Upper lobe of right lung (tissue), 1 donor: ENCODE measurements around the gene AFF4. TPM values are rescaled to one million over a fixed set of nuclear protein-coding genes. Genes with fewer than 3 reads are reported as not detected.
A peak's percentile ranks its signal among the peaks of the same experiment; 100 is the strongest.
"Not testable (repeated sequence)": the region's sequence is repeated elsewhere in the genome, so short reads cannot be mapped to it uniquely, and the experiment has no call there.

Experiments used
- ATAC-seq: fragments of 200-7000 bp; cut with Tn5 transposase; one replicate; pipeline ENCODE4 v1.9.1; 2020; ENCODE audit warnings: mild to moderate bottlenecking, moderate library complexity
- DNase-seq: peaks from one replicate; pipeline ENCODE4 v3.0.0-alpha.2; 2020
- H3K27ac ChIP-seq: fragments of 200-600 bp; one replicate; pipeline ENCODE4 v1.8.0; 2022
- H3K27me3 ChIP-seq: fragments of 200-600 bp; one replicate; pipeline ENCODE4 v1.8.0; 2022; ENCODE audit warnings: mild to moderate bottlenecking
- H3K36me3 ChIP-seq: fragments of 200-600 bp; one replicate; pipeline ENCODE4 v1.8.0; 2022
- H3K4me1 ChIP-seq: fragments of 200-600 bp; one replicate; pipeline ENCODE4 v1.8.0; 2022
- H3K4me3 ChIP-seq: fragments of 200-600 bp; one replicate; pipeline ENCODE4 v1.8.0; 2022; ENCODE audit warnings: mild to moderate bottlenecking
- H3K9me3 ChIP-seq: fragments of 200-600 bp; one replicate; pipeline ENCODE4 v1.8.0; 2022
- CTCF ChIP-seq: fragments of 200-600 bp; IDR thresholded peaks from one replicate; pipeline ENCODE4 v1.8.0; 2022; ENCODE audit warnings: antibody characterized with exemption
- intact Hi-C: fragments of 100-400 bp; cut with DNase I; formaldehyde crosslinking; loops from one replicate; pipeline ENCODE4 v1.11.0; 2022
- total RNA-seq: library from RNA; stranded (reverse); fragmentation: NEBNext Ultra II Directional; extraction: Animal tissue kit (Norgen Biotek cat#: 25700); gene quantifications from one replicate; pipeline ENCODE4 v1.2.1, GENCODE V29; 2021
- donor health status: DM: no; HTN: yes; CAD: no; lungs with severe emphysema.

AFF4 gene
- total RNA-seq, 1 donor from 2014 or later, result 76.9 TPM

- Histone ChIP-seq H3K9me3 (no peaks in the 10 kb centered on the region), H3K4me1 (no peaks in the 10 kb centered on the region), H3K27me3 (no peaks in the 10 kb centered on the region), H3K4me3 (no peak overlapping the region), H3K27ac (no peak overlapping the region), H3K36me3 (no peaks in the 10 kb centered on the region)
- intact Hi-C loops, result no loop called here
- no peak for DNase-seq
- no peak for ATAC-seq
- TF ChIP-seq CTCF, result no peak
Measured at GRCh38 chr5:132976852-132977251, 13.4 kb upstream of the AFF4 start.

DNA sequence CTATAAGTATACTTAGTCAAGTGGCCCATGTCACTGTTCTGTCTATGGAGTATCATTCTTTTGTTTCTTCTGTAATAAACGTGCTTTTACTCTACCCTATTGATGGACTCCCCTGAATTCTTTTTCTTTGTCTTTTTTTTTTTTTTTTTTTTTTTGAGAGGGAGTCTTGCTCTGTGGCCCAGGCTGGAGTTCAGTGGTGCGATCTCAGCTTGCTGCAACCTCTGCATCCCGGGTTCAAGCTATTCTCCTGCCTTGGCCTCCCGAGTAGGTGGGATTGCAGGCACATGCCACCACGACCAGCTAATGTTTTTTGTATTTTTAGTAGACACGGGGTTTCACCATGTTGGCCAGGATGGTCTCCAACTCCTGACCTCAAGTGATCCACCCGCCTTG is 9.0 kb upstream of the AFF4 start:
- H3K36me3 ChIP-seq, H3K4me1 ChIP-seq, intact Hi-C loops, H3K4me3 ChIP-seq, H3K27me3 ChIP-seq, H3K9me3 ChIP-seq, ATAC-seq, H3K27ac ChIP-seq, DNase-seq: not testable (repeated sequence)

DNA sequence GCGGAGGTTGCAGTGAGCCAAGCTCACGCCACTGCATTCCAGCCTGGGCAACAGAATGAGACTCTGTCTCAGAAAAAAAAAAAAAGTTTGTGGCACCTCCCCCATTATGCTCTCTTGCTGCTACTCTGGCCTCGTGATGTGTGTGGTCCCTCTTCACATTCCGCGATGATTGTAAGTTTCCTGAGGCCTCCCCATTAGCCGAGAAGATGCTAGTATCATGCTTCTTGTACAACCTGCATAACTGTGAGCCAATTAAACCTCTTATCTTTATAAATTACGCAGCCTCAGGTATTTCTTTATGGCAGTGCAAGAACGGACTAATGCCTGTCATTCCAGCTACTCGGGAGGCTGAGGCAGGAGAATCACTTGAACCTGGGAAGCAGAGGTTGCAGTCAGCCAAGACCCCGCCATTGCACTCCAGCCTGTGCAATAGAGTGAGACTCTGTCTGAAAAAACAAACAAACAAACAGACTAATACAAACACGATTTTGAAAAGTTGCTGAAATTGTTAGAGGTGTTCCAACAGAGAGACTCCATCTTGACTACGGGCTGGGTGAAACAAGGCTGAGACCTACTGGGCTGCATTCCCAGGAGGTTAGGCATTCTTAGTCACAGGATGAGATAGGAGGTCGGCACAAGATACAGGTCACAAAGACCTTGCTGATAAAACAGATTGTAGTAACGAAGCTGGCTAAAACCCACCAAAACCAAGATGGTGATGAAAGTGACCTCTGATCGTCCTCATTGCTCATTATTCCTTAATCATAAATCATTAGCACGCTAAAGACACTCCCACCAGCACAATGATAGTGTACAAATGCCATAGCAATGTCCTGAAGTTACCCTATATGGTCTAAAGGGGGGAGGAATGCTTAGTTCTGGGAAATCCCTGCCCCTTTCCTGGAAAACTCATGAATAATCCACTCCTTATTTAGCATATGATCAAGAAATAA is 8.3 kb upstream of the AFF4 start:
- Histone ChIP-seq H3K27me3 (no peaks in the 10 kb centered on the region), H3K27ac (no peak overlapping the region), H3K36me3 (no peaks in the 10 kb centered on the region), H3K4me3 (no peak overlapping the region), H3K9me3 (no peaks in the 10 kb centered on the region), H3K4me1 (no peaks in the 10 kb centered on the region)
- no peak for ATAC-seq
- intact Hi-C loops, result no loop called here
- TF ChIP-seq CTCF, result no peak
- no peak for DNase-seq

DNA sequence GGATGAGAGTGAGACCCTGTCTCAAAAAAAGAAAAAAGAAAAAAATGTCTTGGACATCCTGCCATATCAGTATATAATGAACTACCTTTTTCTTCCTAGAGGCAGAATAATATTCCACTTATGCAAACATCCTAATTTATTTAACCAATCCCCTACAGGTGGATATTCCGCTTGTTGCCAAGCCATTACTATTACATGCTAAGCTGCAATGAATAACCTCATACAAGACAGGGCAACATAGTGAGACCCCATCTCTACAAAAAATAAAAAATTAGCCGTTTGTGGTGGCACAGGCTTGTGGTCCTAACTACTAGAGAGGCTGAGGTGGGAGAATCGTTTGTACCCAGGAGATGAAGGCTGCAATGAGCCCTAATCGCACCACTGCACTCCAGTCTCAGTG is 1.7 kb upstream of the AFF4 start:
- Histone ChIP-seq H3K27ac (no peak overlapping the region), H3K27me3 (no peaks in the 10 kb centered on the region), H3K4me3 (no peak overlapping the region), H3K9me3 (no peaks in the 10 kb centered on the region), H3K36me3 (no peaks in the 10 kb centered on the region), H3K4me1 (peaks cover 21% of the 10 kb centered on the region)
- intact Hi-C loops, result no loop called here
- TF ChIP-seq CTCF, result no peak
- DNase-seq (no peak), ATAC-seq (no peak)

- ATAC-seq (peak; percentile 5), DNase-seq (no peak)
- intact Hi-C loops, result no loop called here
Measured at GRCh38 chr5:132962429-132963021, 909 bp downstream of the AFF4 start.

More at GRCh38 chr5:132962429-132963021, 909 bp downstream of the AFF4 start:
- peak overlapping the region; percentile 99 for H3K27ac ChIP-seq
- TF ChIP-seq CTCF, result no peak
- H3K4me1 ChIP-seq, result peaks cover 34% of the 10 kb centered on the region
- peaks cover 4% of the 10 kb centered on the region for H3K36me3 ChIP-seq
- peak overlapping the region; percentile 98 for H3K4me3 ChIP-seq
- no peaks in the 10 kb centered on the region for H3K9me3 ChIP-seq
- H3K27me3 ChIP-seq, result no peaks in the 10 kb centered on the region
